ENCODE measurements around the gene RLN3. TPM values are rescaled to one million over a fixed set of nuclear protein-coding genes. Genes with fewer than 3 reads are reported as not detected.
"Not testable (repeated sequence)": the region's sequence is repeated elsewhere in the genome, so short reads cannot be mapped to it uniquely, and the experiment has no call there.

RLN3 gene
- total RNA-seq, 1 donor from 2014 or later: not detected

DNA sequence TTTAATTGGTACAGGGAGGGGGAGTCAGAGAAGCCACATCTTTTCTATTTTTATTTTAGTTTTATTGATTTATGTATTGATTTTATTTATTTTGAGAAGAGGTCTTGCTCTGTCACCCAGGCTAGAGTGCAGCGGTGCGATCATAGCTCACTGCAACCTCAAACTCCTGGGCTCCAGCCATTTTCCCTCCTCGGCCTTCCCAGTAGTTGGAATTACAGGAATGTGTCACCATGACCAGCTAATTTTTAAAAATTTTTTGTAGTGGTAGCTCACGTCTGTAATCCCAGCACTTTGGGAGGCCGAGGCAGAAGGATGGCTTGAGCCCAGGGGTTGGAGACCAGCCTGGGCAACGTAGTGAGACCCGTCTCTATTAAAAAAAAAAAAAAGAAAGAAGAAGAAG is 7.8 kb downstream of the RLN3 start:
- TF ChIP-seq CTCF (conservative IDR thresholded peaks at IDR 0.05): no peak
- H3K4me1 Mint-ChIP-seq (ENCODE audit: unreplicated experiment): no peaks in the 10 kb centered on the region
- peaks cover 10% of the 10 kb centered on the region for H3K27me3 Mint-ChIP-seq
- no peaks in the 10 kb centered on the region for H3K36me3 Mint-ChIP-seq
- no peak overlapping the region for H3K27ac Mint-ChIP-seq
- H3K9me3 Mint-ChIP-seq: no peaks in the 10 kb centered on the region
- H3K4me3 Mint-ChIP-seq: no peak overlapping the region
- no peak for DNase-seq (ENCODE audit: extremely low spot score, unreplicated experiment)

- no peaks in the 10 kb centered on the region for H3K9me3 Mint-ChIP-seq
- no peak for DNase-seq (ENCODE audit: extremely low spot score, unreplicated experiment)
- no peak overlapping the region for H3K4me3 Mint-ChIP-seq
- no peaks in the 10 kb centered on the region for H3K4me1 Mint-ChIP-seq (ENCODE audit: unreplicated experiment)
- TF ChIP-seq CTCF (conservative IDR thresholded peaks at IDR 0.05): no peak
- no peaks in the 10 kb centered on the region for H3K27me3 Mint-ChIP-seq
- H3K36me3 Mint-ChIP-seq: no peaks in the 10 kb centered on the region
- no peak overlapping the region for H3K27ac Mint-ChIP-seq
Observed at GRCh38 chr19:14039181-14039580, 11.2 kb downstream of the RLN3 start.

GRCh38 chr19:14042659-14043608 is 15.0 kb downstream of the RLN3 start:
- H3K4me1 Mint-ChIP-seq (ENCODE audit: unreplicated experiment); H3K36me3 Mint-ChIP-seq; H3K27me3 Mint-ChIP-seq; H3K4me3 Mint-ChIP-seq; DNase-seq (ENCODE audit: extremely low spot score, unreplicated experiment); H3K9me3 Mint-ChIP-seq: not testable (repeated sequence)
- peak; percentile 75 for TF ChIP-seq CTCF (conservative IDR thresholded peaks at IDR 0.05)
- peak overlapping the region; percentile 29 for H3K27ac Mint-ChIP-seq

- not testable (repeated sequence) for H3K27ac Mint-ChIP-seq; DNase-seq (ENCODE audit: extremely low spot score, unreplicated experiment); H3K4me3 Mint-ChIP-seq; H3K4me1 Mint-ChIP-seq (ENCODE audit: unreplicated experiment); H3K36me3 Mint-ChIP-seq; H3K9me3 Mint-ChIP-seq; H3K27me3 Mint-ChIP-seq
Observed at GRCh38 chr19:14047866-14048265, 19.9 kb downstream of the RLN3 start.

GRCh38 chr19:14048443-14049153 is 20.6 kb downstream of the RLN3 start:
- no peak overlapping the region for H3K27ac Mint-ChIP-seq
- no peak for DNase-seq (ENCODE audit: extremely low spot score, unreplicated experiment)
- no peaks in the 10 kb centered on the region for H3K36me3 Mint-ChIP-seq
- peak; percentile 82 for TF ChIP-seq CTCF (conservative IDR thresholded peaks at IDR 0.05)
- no peak overlapping the region for H3K4me3 Mint-ChIP-seq
- H3K4me1 Mint-ChIP-seq (ENCODE audit: unreplicated experiment): no peaks in the 10 kb centered on the region
- H3K9me3 Mint-ChIP-seq: no peaks in the 10 kb centered on the region
- no peaks in the 10 kb centered on the region for H3K27me3 Mint-ChIP-seq

DNA sequence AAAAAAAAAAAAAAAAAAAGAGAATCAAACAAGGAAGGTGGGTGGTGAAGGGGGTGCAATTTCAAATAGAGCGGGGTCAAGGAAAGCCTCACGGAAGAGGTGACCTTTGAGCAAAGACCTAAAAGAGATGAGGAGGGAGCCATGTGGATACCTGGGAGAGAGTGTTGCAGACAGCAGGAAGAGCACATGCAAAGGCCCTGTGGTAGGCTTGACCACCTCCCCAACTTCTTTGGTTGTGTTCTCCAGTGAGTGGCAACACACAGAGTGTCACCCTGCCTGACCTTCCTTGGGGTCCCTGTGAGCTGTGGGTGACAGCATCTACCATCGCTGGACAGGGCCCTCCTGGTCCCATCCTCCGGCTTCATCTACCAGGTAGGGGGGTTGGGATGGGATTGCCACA is 22.6 kb downstream of the RLN3 start:
- H3K27me3 Mint-ChIP-seq: peaks cover 10% of the 10 kb centered on the region
- no peaks in the 10 kb centered on the region for H3K36me3 Mint-ChIP-seq
- TF ChIP-seq CTCF (conservative IDR thresholded peaks at IDR 0.05): no peak

More for the DNA sequence above, 22.6 kb downstream of the RLN3 start:
- H3K27ac Mint-ChIP-seq: no peak overlapping the region
- no peak for DNase-seq (ENCODE audit: extremely low spot score, unreplicated experiment)
- H3K4me3 Mint-ChIP-seq: no peak overlapping the region
- no peaks in the 10 kb centered on the region for H3K4me1 Mint-ChIP-seq (ENCODE audit: unreplicated experiment)
- H3K9me3 Mint-ChIP-seq: no peaks in the 10 kb centered on the region
